H1 (cell line): ENCODE data around the gene GPC6. TPM values are rescaled to one million over a fixed set of nuclear protein-coding genes. Genes with fewer than 3 reads are reported as not detected.

Experiments
- BCL11A ChIP-seq, 2 experiments: IDR thresholded peaks; one replicate each; pipeline ENCODE4 v1.6.1; 2011; ENCODE audit warnings: low read depth in 2 of 2, low read length in 2 of 2, mild to moderate bottlenecking in 2 of 2
- BRCA1 ChIP-seq: IDR thresholded peaks from 2 replicates; pipeline ENCODE4 v1.6.1; 2012; ENCODE audit warnings: low read depth, low read length, improper control_type of control experiment
- CHD7 ChIP-seq: fragments of 300-600 bp; sonication (generic); IDR thresholded peaks from 2 replicates; pipeline ENCODE4 v1.7.1; 2012; ENCODE audit warnings: low read length, moderate library complexity, mild to moderate bottlenecking, inconsistent platforms; ENCODE audit not compliant: insufficient replicate concordance
- CREB1 ChIP-seq: IDR thresholded peaks from 2 replicates; pipeline ENCODE4 v1.6.1; 2012; ENCODE audit warnings: inconsistent platforms
- HDAC2 ChIP-seq, 2 experiments: fragments of 300-600 bp in 1 of 2; sonication (generic) in 1 of 2; IDR thresholded peaks; 2 replicates each; pipeline ENCODE4 v1.6.1; 2011 to 2012; ENCODE audit warnings: low read depth in 2 of 2, low read length in 2 of 2, mild to moderate bottlenecking in 2 of 2, moderate library complexity in 2 of 2, borderline replicate concordance in 1 of 2, inconsistent platforms in 1 of 2
- KDM1A ChIP-seq: fragments of 200-600, 300-600 bp; sonication (generic); IDR thresholded peaks from 2 replicates; pipeline ENCODE4 v1.7.1; 2016; ENCODE audit warnings: mild to moderate bottlenecking, low read length, borderline replicate concordance
- MAFK ChIP-seq: IDR thresholded peaks from 2 replicates; pipeline ENCODE4 v1.6.1; 2012; ENCODE audit warnings: low read depth, mild to moderate bottlenecking, improper control_type of control experiment, low read length
- NANOG ChIP-seq: IDR thresholded peaks from 2 replicates; pipeline ENCODE4 v1.6.1; 2011; ENCODE audit warnings: low read length, low read depth, mild to moderate bottlenecking, inconsistent platforms; ENCODE audit not compliant: insufficient read depth, poor library complexity, severe bottlenecking
- RBBP5 ChIP-seq: IDR thresholded peaks from 2 replicates; pipeline ENCODE4 v1.7.1; 2012; ENCODE audit warnings: low read depth, mild to moderate bottlenecking, inconsistent platforms, low read length, moderate library complexity, borderline replicate concordance
- RFX5 ChIP-seq: IDR thresholded peaks from 2 replicates; pipeline ENCODE4 v1.6.1; 2011; ENCODE audit warnings: low read depth, low read length, improper control_type of control experiment, borderline replicate concordance
- SRF ChIP-seq: IDR thresholded peaks from 2 replicates; pipeline ENCODE4 v1.6.1; 2011; ENCODE audit warnings: mild to moderate bottlenecking, low read depth, low read length, moderate library complexity
- TBP ChIP-seq: IDR thresholded peaks from 2 replicates; pipeline ENCODE4 v1.6.1; 2011; ENCODE audit warnings: low read depth, low read length, improper control_type of control experiment
- polyA plus RNA-seq, 7 experiments: library from polyadenylated mRNA; depleted of rRNA in 3 of 7; stranded (reverse) in 5 of 7; unstranded in 2 of 7; fragments of >200 nt in 5 of 7; fragments of 200-250 nt in 2 of 7; gene quantifications; 1 replicate in 5 of 7; 2 replicates in 1 of 7; 4 replicates in 1 of 7; pipeline versions ENCODE4 v1.2.1 to v1.2.3, GENCODE V29; 2011 to 2013; ENCODE audit warnings: missing spikeins in 2 of 7, mixed read lengths in 2 of 7
- total RNA-seq: library from RNA; stranded (reverse); fragmentation: NEBNext Ultra II Directional; extraction: Animal tissue kit (Norgen Biotek cat#: 25700); gene quantifications from 2 replicates; pipeline ENCODE4 v1.2.1, GENCODE V29; 2021

Gene GPC6
- total and polyA plus RNA-seq, 2 of the 8 experiments (the other 6 are each of a cell fraction or from before 2014, with no cell fraction given), result 5.4 to 12.0 TPM

- TF ChIP-seq CHD7 (no peak), BRCA1 (no peak), NANOG (no peak), KDM1A (no peak), HDAC2 (IDR thresholded peaks at IDR 0.05; ENCODE audit: borderline replicate concordance in 1 of 2, low read depth in 2 of 2, low read length in 2 of 2) (no peak), TBP (no peak), RFX5 (no peak), SRF (no peak), CREB1 (no peak), MAFK (no peak), BCL11A (IDR thresholded peaks at IDR 0.05; ENCODE audit: low read depth in 2 of 2, low read length in 2 of 2) (no peak), RBBP5 (no peak)
- TF ChIP-seq, all 59 proteins: peak for 0
Measured at GRCh38 chr13:93286047-93286446, 59.4 kb downstream of the GPC6 start (continued).
